Stimulated activated CD8-positive, alpha-beta memory T cell treated with anti-CD3 and anti-CD28 coated beads, Interleukin-7, amount 100 ng/mL, for 1 hour (primary cell): ENCODE results near the gene LRIT3.

Source experiments
- DNase-seq, 2 donors: peaks; one replicate each; pipeline ENCODE4 v3.0.0-alpha.2; 2020; ENCODE audit warnings: low read depth in 2 of 2

The LRIT3 gene, protein sequence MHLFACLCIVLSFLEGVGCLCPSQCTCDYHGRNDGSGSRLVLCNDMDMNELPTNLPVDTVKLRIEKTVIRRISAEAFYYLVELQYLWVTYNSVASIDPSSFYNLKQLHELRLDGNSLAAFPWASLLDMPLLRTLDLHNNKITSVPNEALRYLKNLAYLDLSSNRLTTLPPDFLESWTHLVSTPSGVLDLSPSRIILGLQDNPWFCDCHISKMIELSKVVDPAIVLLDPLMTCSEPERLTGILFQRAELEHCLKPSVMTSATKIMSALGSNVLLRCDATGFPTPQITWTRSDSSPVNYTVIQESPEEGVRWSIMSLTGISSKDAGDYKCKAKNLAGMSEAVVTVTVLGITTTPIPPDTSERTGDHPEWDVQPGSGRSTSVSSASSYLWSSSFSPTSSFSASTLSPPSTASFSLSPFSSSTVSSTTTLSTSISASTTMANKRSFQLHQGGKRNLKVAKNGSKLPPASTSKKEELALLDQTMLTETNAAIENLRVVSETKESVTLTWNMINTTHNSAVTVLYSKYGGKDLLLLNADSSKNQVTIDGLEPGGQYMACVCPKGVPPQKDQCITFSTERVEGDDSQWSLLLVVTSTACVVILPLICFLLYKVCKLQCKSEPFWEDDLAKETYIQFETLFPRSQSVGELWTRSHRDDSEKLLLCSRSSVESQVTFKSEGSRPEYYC

DNA sequence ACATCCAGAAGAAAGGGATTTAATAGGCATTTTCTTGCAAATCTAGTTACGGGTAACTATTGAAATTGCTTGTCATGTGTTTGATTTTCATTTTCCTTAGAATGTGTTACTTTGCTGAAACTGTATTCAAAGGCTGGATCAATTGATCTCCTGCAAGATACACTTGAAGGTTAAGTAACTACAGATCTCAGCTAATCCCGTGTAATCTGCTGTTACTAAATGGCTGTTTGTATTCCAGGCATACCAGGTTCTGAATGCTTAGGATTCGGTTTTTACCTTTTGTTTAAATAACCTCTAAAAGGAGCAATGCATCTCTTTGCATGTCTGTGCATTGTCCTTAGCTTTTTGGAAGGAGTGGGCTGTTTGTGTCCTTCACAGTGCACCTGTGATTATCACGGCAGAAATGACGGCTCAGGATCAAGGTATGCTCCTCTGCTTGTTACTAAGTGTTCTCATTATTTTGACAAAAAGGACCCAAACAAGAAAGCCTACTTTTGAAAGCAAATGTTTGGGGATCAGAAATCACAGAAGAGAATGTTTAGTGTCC, at the start of gene LRIT3:
TSS of gene LRIT3 (plus strand) at position 212 of the 547 bp plus-strand sequence. CDS start at position 307, 95 bp downstream.
- DNase-seq = no peak

DNA sequence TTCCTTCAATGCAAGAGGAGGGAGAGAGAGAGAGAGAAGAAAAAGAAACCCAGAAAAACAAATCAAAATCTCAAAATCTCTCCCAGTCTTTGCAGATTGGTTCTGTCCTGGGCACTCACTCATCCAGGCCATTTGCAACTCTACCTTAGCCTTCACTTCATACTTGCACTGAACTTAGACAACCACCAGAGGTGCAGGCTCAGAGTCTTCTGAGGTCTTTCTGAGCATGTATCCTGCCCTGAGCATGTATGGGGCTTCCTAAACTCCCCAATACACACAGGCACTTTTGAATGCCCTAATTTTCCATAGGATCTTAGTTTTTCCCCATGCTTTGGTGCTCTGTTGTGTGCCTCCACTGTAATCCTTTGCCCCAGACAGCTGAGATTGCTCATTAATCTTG, 49.0 kb upstream of the LRIT3 start:
- no peak for DNase-seq

DNA sequence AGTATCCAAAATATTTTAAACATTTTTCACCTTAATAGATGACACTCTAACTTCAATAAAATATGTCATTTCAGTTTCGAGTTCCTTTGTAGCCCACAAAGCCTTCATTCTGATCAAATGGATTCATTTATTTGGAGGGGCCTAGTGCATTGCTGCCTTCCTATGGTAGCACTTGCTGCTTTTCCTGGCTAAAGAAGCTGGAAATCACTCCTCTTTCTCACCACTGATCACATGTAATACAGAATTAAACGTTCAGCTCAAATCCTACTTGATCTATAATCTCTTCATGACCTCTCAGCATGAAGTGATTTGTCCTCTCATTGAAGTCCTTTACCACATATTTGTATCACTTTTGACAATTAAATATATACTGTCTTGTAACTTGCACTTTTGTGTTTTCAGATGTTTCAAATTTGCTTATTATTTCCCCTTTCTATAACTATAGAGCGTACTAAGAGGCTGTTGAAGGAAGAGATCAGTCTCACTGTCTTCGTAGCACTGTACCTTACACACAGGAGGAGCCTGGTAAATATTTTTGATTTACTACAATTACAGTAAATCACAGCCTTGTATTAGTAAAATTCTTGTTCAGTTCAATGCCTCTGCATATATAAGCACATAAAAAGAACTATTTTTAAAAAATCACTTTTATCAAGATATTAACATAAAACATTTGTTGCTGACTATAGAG, 46.7 kb upstream of the LRIT3 start:
- DNase-seq = no peak

DNA sequence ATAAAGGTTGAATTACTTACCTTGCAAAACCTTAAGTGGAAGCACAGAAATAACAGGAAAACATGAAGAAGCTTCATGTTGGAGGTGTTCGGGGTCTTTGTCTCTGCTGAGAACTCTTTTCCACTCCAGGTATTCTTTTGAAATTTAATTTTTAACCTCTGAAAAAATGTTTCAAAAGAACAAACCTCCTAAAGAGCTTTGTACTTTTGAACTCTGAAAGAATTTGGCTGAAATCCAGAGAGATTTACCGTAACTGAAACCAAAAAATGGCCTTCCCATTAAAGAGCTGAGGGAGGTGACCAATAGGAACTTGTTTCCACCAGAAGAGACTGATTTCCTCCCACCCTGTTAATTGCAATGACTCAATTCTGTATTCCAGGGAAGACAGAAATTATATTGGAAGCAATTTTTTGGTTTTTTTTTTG, 46.0 kb upstream of the LRIT3 start, which contains the start of gene CFI:
TSS of gene CFI (minus strand) at position 105 of the 425 bp plus-strand sequence. CDS start at position 77, 28 bp downstream.
- no peak for DNase-seq

DNA sequence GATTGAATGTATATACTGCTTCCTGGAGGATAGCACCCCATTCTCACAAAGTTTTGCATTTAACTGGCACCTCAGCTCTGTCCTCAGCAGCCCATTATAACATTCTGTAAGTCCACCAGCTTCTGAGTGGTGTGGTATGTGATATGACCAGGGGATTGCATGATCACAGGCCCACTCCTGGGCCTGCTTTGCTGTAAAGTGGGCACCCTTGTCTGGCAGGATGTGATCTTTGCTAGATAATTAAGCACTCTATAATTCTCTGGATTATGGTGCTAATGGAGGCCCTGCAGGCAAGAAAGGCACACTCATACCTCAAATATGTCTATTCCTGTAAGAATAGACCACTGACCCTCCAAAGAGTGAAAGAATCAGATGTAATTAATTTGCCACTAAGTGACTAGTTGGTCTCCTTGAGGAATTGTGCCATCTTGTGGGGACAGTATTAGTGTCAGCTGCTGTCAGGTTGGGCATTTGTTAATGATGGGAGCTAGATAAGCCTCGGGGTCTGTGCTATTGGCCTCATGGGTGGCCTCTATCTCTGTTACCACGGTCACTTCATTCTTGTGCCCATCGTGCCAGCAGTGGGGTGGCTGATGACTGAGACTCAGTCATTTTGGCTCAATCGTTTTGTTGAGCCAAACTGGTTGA, 43.9 kb upstream of the LRIT3 start:
- DNase-seq = no peak

DNA sequence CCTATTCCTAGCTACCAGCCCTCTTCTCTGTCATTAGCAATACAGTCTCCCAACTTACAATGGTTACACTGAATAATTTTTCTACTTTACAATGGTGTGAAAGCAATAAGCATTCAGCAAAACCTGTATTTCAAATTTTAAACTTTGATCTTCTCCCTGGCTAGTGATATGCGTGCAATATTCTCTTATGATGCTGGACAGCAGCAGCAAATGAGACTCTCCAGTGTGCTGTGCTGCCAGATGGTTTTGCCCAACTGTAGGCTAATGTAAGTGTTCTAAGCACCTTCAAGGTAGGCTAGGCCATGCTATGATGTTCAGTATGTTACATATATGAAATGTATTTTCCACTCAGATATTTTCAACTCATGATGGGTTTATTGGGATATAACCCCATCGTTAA, 38.3 kb upstream of the LRIT3 start:
- no peak for DNase-seq

DNA sequence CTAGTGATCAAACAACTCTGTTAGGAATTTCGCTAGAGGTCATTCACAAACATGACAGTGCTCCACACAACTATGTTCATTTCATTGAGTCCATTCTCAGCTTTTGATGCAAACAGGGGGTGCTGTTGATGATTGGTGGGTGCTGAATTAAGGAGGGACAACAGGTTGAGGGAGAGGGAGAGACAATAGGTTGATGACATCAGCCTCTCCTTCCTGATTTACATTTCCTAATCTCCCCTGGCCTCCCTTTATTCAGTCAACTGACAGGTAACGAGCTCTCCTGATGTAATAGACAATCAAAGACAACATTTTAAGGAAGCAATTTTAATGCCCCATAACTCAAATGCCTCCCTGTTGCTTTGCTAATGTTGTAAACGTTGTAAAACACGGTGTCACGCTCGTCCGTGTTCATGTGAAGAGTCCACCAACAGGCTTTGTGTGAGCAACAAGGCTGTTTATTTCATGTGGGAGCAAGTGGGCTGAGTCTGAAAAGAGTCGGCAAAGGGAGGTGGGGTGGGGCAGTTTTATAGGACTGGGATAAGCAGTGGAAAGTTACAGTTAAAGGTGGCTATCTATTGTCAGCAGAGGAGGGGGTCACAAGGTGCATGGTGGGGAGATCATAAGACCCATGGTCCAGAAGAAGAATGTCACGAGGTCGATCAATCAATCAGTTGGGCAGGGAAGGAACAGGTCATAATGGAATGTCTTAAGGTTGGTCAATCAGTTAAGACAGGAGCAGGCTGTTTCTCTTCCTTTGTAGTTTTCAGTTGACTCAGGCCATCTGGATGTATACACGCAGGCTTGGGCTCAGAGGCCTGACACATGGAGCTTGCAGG, 37.1 kb upstream of the LRIT3 start:
- DNase-seq = no peak

DNA sequence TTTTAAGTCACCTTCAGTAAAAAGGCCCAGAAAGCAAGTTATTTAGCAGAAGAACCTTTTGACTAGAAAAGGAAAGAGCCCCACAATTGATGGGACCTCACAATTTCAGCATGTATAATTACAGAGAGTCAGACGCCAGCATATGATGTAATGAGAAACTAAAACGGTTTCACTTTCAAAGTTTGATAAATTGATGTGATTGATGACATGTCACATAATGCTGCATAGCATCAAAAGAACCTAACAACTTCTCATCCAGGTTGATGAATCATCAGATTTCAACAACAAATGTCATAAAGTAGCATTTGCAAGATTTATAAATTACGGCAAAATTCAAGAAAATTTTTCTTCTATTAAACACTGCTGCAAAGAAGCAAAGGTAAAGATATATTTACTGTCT, 36.2 kb upstream of the LRIT3 start:
- DNase-seq = no peak

DNA sequence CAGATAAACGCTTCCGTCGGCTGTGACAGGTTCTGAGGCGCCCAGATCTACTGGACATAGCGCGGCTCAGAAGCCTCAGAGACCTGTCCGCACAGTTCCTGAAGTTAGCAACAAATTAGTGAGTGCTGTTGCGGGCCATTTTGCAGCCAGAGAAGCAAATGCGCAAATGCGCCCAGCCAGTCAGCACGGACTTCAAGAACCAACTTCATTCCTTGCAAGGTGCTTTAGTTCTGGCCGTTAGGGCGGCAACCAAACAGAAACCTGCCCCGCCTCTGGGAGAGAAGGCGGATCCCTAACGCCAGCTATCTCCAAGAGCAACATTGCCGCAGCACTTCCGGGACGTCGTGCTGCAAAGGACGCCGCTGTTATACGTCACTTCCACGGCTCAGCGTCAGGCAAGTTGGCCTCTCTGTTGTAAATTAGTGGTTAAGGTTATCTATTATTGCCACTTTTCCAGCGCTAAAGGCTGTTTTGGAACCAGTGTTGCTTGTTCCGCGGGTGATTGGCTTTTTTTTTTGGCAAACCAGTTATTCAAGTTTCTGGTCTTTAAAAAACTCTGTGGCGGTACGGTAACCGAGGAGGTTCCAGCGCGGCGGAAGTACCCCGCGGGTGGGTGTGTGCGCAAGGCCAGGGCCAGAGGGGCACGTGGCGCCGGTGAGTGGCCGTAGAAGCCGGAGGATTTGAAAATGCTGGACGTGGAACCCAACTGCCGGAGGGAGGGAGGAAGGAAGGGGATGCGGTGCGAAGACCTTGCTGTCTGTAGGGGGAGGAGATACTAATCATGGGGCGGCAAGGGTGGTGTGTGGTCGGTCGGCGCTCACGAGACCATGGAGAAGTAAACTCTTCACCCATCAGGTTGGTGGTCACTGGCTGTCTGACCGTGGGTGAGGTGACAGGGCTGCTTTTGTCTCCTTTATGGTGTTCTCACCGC, 32.5 kb upstream of the LRIT3 start, which contains the start of gene GAR1:
TSS of gene GAR1 (plus strand) at position 612 of the 931 bp plus-strand sequence. CDS start 403 bp downstream, outside the sequence.
- peak; percentile 58 to 64 for DNase-seq

DNA sequence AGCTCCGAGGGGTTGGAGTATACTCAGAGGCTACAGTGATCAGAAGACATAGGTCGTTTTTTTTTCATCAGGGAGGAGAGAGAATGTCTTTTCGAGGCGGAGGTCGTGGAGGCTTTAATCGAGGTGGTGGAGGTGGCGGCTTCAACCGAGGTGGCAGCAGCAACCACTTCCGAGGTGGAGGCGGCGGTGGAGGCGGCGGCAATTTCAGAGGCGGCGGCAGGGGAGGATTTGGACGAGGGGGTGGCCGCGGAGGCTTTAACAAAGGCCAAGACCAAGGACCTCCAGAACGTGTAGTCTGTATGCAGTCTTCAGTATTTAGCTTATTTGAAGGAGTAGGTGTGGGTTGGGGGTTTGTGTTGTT, 31.8 kb upstream of the LRIT3 start:
- DNase-seq = peak; percentile 5 to 19

DNA sequence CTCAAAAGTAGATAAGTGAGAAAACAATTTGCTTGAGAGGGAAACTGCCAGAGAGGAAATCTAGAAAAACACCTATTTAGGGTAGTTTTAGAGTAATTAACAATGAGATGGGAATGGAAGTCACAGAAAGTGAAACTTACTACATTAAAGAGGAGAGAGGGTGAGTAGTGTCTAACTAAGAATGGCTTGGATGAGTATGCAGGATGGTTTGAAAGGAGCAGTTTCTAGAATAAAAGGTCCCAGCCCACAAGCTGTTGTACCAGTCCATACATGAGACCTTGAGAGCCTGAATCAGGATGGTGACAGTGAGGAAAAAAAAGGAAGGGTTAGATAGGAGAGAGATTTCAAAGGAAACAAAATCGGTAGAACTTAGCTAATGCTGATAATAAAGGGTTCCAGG, 31.0 kb upstream of the LRIT3 start:
- no peak for DNase-seq

DNA sequence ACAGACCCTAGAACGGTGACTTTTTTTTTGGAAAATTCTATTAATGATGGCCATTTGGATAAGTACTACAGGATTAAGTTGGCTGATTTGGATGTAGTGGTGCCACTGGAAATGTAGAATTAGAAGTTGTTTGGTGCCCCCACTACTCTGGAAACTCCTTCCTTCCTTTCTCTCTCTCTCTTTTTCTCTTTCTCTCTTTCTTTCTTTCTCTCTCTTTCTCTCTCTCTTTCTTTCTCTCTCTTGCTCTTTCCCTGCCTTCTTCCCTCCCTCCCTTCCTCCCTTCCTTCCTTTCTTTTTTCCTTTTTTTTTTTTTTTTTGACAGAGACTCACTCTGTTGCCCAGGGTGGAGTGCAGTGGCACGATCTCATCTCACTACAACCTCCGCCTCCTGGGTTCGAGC, 29.6 kb upstream of the LRIT3 start:
- DNase-seq = no peak

DNA sequence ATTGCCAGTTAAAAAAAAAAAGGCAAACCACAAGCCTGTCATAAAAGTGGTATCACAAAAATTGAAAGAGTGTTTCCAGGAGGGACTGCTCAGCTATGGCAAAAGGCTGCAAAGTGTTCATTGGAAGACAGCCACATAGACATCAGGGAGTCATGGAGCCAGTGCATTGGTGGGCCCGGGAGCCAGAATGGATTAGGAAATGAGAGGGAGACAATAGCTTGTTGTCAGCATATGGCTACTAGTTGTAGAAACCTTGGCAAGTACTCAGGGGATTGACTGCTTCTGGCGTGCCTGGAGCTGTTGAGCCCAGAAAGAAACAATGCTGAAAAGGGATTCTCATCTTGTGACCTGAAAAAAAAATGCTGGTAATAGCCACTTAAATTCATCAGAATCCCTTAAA, 27.3 kb upstream of the LRIT3 start:
- DNase-seq = no peak

DNA sequence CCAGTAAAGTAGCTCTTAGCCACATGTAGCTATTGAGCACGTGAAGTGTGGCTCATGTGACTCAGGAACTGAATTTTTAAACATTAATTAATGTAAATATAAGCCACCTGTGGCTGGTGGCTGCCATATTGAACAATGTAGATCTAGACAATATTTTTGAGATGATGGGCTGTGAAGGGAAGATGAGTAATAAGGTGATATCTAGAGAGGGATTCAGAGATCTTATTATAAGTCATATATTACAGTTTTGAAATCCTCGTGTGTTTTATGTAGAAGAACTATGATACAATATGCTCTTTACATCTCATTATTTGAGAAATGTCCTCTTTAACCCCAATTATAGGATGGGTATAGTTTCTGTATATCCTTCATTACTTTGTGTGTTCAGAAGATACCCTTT, 26.7 kb upstream of the LRIT3 start:
- no peak for DNase-seq

DNA sequence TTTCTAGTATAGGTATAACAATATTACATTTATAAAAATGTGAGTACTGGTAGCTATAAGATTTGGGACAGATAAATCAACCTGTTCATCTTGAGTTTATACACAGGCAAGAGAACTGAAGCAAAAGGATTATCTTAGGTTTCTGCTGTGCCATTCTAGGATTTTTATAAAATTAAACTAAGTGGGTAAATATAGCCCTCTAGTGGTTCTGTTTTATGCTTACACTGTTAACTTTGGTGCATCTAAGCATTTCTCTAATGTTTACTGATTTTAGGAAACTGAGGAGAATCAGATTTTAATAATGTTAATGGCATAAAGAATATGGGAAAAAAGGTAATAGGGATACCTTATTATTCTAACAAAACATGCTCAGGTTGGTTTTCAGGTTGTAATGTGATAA, 21.2 kb upstream of the LRIT3 start:
- no peak for DNase-seq

DNA sequence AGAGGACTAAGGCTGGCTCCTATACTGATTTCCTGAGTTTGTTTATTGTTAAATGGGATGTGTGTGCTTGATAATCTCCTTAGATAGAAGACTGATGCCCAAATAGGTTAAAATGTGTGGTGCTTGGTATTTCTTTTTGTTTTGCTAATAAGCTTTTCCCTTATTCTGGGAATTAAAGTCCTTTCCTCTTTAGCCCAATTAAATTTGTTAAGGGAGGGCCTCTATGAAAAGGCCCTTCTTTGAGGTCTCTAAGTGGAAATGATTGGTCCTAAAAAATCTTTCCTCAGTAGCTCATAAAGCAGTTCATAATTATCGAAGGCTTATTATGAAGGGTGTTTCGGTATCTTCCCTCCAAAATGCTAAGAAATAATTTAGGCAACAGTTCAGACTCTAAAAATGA, 20.2 kb upstream of the LRIT3 start, which contains the start of gene RRH:
TSS of gene RRH (plus strand) at position 301 of the 400 bp plus-strand sequence. CDS start at position 357, 56 bp downstream.
- no peak for DNase-seq

DNA sequence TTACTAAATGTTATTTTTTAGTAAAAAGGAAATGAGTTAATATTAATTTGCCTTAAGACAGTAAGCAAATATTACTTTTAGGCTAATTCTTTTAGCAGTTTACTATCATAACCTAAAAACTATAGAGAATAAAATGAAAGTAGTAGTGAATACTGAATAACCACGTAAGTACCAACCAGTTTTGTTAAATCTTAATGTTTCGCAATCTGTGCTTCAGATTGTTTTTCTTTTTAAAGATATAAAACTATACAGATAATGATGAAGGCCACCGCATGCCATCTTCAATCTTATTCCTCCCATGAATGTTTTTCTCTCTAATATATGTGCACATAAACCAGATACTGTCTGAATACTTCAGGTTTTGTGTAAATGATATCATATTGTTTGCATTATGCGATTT, 14.2 kb upstream of the LRIT3 start:
- DNase-seq = no peak

DNA sequence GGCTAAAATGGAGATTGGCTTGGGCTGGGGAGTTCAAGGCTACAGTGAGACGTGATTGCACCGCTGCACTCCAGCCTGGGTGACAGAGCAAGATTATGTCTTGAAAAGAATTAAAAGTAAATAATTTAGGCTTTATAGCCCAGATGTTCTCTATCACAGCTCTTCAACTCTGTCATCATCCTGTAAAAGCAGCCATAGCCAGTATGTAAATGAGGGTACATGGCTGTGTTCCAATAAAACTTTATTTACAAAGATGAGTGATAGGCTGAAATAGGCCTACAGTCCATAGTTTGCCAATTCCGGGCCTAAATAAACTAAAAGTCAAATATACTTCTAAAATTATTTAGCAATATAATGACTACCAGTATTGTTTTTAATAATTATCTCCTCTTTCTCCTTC, 10.9 kb upstream of the LRIT3 start:
- DNase-seq = no peak

DNA sequence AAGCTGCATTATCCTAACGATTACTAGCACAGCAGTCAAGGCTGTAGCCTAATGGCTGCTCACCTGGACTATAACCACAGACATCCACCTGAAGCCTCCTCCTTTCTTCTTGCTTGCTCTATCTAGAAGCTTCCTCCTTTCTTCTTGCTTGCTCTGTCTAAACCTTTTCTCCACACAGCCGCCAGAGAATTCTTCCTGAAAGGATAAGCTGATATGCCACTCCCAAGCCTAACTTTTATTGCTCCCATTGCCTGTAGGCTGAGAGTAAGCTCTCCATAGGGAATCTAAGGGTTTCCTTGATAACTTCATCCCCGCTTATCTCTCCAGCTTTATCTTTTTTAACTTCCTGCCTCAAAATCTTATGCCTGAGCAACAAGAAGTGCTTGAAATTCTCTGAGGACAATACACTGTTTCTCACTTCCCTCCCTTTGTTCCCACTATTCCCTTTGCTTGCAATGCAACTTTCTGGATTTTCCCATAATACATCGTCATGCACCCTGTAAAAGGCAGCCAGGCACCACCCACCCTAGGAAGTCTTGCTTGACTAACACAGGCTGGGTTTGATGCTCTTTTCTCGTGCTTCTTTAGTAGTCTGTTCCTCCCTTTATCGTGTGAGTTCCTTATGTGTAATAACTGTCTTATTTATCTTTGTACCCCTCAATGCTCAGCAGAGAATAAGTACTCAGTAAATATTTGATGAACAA, 1.4 kb upstream of the LRIT3 start:
- no peak for DNase-seq
